Subcutaneous adipose tissue (tissue), 4 donors: ENCODE measurements around the gene UCP3. TPM values are rescaled to one million over a fixed set of nuclear protein-coding genes. Genes with fewer than 3 reads are reported as not detected.

Experiments used
- CTCF ChIP-seq: fragments of 450-650 bp; IDR thresholded peaks from one replicate; pipeline ENCODE4 v1.5.1; 2016; ENCODE audit warnings: low read depth, mild to moderate bottlenecking, control low read depth, antibody characterized with exemption, moderate library complexity
- total RNA-seq, 4 donors: library from RNA; depleted of rRNA; stranded (reverse); fragments of >200 nt; gene quantifications; one replicate each; pipeline ENCODE4 v1.1.0, GENCODE V29; 2016

Gene UCP3
- total RNA-seq, 4 donors from 2014 or later: 0.44 to 1.7 (median 0.78) TPM

GRCh38 chr11:73957654-73958361 lies 51.1 kb downstream of the UCP3 start:
- no peak for TF ChIP-seq CTCF

GRCh38 chr11:73956876-73957653 lies 51.8 kb downstream of the UCP3 start:
- TF ChIP-seq CTCF: no peak

- TF ChIP-seq CTCF: no peak
These were observed 57.1 kb downstream of the UCP3 start for GRCh38 chr11:73951797-73952196.

GRCh38 chr11:73950869-73951710 lies 57.8 kb downstream of the UCP3 start, which contains the start of gene DNAJB13:
Gene DNAJB13 (plus strand): TSS chr11:73951026. CDS start chr11:73951070, 44 bp downstream.
- TF ChIP-seq CTCF: no peak

Other genes with a start within 250 kb of the UCP3 start
- gene RAB6A, start 248.0 kb downstream of the UCP3 start, total RNA-seq: 100 to 1,000 TPM in 3 of 4 donors, 10 to 100 TPM in 1; 96.9 to 145 (median 118) TPM
- gene MRPL48, start 221.2 kb downstream of the UCP3 start, total RNA-seq: 10 to 100 TPM in 3 of 4 donors, 1 to 10 TPM in 1; 8.2 to 12.4 (median 10.6) TPM
- 10 to 100 TPM; 41.4 to 69.0 (median 53.8) TPM for gene COA4, start 132.2 kb downstream of the UCP3 start, total RNA-seq
- 10 to 100 TPM in 3 of 4 donors, 1 to 10 TPM in 1; 8.2 to 28.4 (median 20.6) TPM for gene PAAF1, start 132.1 kb downstream of the UCP3 start, total RNA-seq
- not detected for gene DNAJB13, start 58.1 kb downstream of the UCP3 start, total RNA-seq
- 100 to 1,000 TPM in 2 of 4 donors, 10 to 100 TPM in 2; 43.6 to 127 (median 110) TPM for gene UCP2, start 26.2 kb downstream of the UCP3 start, total RNA-seq
- 10 to 100 TPM; 15.6 to 33.8 (median 17.5) TPM for gene C2CD3, start 161.9 kb upstream of the UCP3 start, total RNA-seq
- gene PPME1, start 162.2 kb upstream of the UCP3 start, total RNA-seq: 10 to 100 TPM; 15.0 to 26.3 (median 19.6) TPM